Activated effector memory CD4-positive, alpha-beta T cell treated with Interleukin-2 at 50 U/mL for 16 hours (primary cell): Measurements from ENCODE around the gene TPT1.
"Not testable (repeated sequence)": the region's sequence is repeated elsewhere in the genome, so short reads cannot be mapped to it uniquely, and the experiment has no call there.

Source experiments
- DNase-seq: peaks from one replicate; pipeline ENCODE4 v3.0.0-alpha.2; 2020

TPT1 gene

GRCh38 chr13:45341034-45341798 is at the start of gene TPT1:
Gene TPT1 (minus strand): TSS chr13:45341183. CDS start chr13:45341069, 114 bp downstream.
- peak; percentile 100 for DNase-seq

GRCh38 chr13:45390348-45390747 is 49.4 kb upstream of the TPT1 start:
- not testable (repeated sequence) for DNase-seq

- DNase-seq = no peak
These were observed 47.7 kb upstream of the TPT1 start for GRCh38 chr13:45388664-45389063.

- not testable (repeated sequence) for DNase-seq
These were observed 46.1 kb upstream of the TPT1 start for GRCh38 chr13:45386892-45387575.

- no peak for DNase-seq
These were observed 45.0 kb upstream of the TPT1 start for GRCh38 chr13:45385907-45386553.

GRCh38 chr13:45385320-45385719 is 44.3 kb upstream of the TPT1 start:
- DNase-seq = no peak

- no peak for DNase-seq
These were observed 43.6 kb upstream of the TPT1 start for GRCh38 chr13:45384474-45385174.

- not testable (repeated sequence) for DNase-seq
These were observed 41.8 kb upstream of the TPT1 start for GRCh38 chr13:45382739-45383138.

- DNase-seq = no peak
These were observed 40.2 kb upstream of the TPT1 start for GRCh38 chr13:45381196-45381595.

- DNase-seq = not testable (repeated sequence)
These were observed 39.7 kb upstream of the TPT1 start for GRCh38 chr13:45380708-45381107.

GRCh38 chr13:45379516-45379915 is 38.5 kb upstream of the TPT1 start:
- not testable (repeated sequence) for DNase-seq

GRCh38 chr13:45378786-45379185 is 37.8 kb upstream of the TPT1 start:
- DNase-seq = not testable (repeated sequence)

- DNase-seq = not testable (repeated sequence)
These were observed 36.3 kb upstream of the TPT1 start for GRCh38 chr13:45377314-45377713.

- DNase-seq = not testable (repeated sequence)
These were observed 35.7 kb upstream of the TPT1 start for GRCh38 chr13:45376651-45377050.

GRCh38 chr13:45374917-45375316 is 33.9 kb upstream of the TPT1 start:
- DNase-seq = no peak

GRCh38 chr13:45373162-45373547 is 32.2 kb upstream of the TPT1 start:
- DNase-seq = no peak

GRCh38 chr13:45372189-45373161 is 31.5 kb upstream of the TPT1 start:
- DNase-seq = no peak

GRCh38 chr13:45370922-45371406 is 30.0 kb upstream of the TPT1 start:
- peak; percentile 24 for DNase-seq

GRCh38 chr13:45369116-45369515 is 28.1 kb upstream of the TPT1 start:
- no peak for DNase-seq

- no peak for DNase-seq
These were observed 27.6 kb upstream of the TPT1 start for GRCh38 chr13:45368571-45368970.

GRCh38 chr13:45368005-45368404 is 27.0 kb upstream of the TPT1 start:
- no peak for DNase-seq

GRCh38 chr13:45367358-45367757 is 26.4 kb upstream of the TPT1 start:
- DNase-seq = peak; percentile 87
